ENCODE data around the gene ARSB.
"Not testable (repeated sequence)": the region's sequence is repeated elsewhere in the genome, so short reads cannot be mapped to it uniquely, and the experiment has no call there.

ARSB gene

DNA sequence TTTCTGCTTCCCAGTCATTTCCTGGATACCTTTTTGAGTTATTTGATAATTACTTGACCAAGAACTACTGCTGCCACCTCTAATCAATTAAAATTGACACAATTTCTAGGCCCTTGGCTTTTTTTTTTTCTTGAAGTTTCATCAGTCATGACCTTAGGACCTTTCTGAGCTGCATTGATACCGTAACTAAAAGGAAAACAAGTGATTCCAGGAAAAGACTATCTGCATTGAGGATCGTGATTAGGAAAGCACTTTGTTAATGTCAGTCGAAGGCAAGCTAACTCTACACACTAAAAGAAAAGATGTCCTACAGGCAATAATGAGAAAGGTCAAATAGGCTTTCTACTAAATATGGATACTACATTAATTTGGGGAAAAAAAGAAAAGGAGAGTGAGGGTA is 69.9 kb downstream of the ARSB start:
- TF ChIP-seq, protein P1, sequence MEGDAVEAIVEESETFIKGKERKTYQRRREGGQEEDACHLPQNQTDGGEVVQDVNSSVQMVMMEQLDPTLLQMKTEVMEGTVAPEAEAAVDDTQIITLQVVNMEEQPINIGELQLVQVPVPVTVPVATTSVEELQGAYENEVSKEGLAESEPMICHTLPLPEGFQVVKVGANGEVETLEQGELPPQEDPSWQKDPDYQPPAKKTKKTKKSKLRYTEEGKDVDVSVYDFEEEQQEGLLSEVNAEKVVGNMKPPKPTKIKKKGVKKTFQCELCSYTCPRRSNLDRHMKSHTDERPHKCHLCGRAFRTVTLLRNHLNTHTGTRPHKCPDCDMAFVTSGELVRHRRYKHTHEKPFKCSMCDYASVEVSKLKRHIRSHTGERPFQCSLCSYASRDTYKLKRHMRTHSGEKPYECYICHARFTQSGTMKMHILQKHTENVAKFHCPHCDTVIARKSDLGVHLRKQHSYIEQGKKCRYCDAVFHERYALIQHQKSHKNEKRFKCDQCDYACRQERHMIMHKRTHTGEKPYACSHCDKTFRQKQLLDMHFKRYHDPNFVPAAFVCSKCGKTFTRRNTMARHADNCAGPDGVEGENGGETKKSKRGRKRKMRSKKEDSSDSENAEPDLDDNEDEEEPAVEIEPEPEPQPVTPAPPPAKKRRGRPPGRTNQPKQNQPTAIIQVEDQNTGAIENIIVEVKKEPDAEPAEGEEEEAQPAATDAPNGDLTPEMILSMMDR (IDR thresholded peaks at IDR 0.05) = no peak
- no peak overlapping the region for H3K4me3 ChIP-seq

DNA sequence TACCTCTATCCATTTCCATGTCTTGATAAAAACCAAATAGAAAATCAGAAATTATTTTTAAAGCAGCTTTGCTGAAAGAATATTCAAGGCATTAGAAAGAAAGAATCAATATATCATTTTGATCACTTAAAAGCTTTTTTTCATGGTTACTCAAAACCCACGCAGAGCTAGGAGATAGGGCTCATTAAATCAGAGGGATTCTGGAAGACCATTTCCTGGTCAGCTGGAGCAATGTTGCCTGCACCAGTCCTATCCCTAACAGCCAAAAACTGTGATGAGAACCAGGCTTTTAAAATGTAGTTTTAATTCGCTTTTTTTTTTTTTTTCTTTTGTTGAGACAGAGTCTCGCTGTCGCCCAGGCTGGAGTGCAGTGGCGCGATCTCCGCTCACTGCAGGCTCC is 72.3 kb downstream of the ARSB start:
- no peak for DNase-seq (ENCODE audit: low spot score)
- H3K27ac ChIP-seq = no peak overlapping the region

More for the DNA sequence above, 69.9 kb downstream of the ARSB start:
- H3K27ac ChIP-seq = no peak overlapping the region
- no peak for DNase-seq (ENCODE audit: low spot score)

DNA sequence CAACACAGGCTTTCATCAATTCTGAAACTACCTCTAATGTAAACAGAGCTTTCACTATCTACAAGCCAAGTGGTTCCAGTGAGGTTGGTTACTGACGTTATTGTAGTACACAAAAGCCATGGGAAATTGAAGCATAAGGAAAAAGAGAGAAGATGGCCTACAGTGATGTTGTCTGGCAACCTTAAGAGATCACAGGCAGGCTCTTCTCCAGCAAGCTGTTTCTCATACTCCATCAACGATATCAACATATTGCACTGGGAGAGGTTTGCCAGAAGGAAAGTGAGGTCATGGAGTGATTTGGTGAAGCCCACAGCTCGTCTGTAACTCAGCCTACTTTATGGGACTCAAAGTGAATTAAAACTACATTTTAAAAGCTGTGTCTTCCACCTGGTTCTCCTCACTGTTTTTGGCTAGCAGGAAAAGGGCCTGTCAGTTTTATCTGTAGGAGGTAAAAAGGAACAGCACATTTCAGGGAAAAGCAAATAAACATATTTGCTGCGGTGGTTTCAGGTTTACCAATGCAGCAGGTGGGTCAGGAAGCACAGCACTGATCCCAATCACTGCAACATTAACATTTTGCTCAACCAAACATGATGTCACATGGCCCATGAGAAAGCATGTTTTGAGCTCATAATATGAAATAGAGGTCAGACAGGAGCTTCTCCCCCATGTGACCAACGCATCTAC is 72.9 kb downstream of the ARSB start:
- Histone ChIP-seq H3K4me3 (no peak overlapping the region), H3K27ac (no peak overlapping the region)
- DNase-seq (ENCODE audit: low spot score) = no peak
- TF ChIP-seq, protein P1 (IDR thresholded peaks at IDR 0.05) = no peak

More for the DNA sequence above, 72.3 kb downstream of the ARSB start:
- H3K4me3 ChIP-seq = no peak overlapping the region
- TF ChIP-seq, protein P1 (IDR thresholded peaks at IDR 0.05) = no peak

DNA sequence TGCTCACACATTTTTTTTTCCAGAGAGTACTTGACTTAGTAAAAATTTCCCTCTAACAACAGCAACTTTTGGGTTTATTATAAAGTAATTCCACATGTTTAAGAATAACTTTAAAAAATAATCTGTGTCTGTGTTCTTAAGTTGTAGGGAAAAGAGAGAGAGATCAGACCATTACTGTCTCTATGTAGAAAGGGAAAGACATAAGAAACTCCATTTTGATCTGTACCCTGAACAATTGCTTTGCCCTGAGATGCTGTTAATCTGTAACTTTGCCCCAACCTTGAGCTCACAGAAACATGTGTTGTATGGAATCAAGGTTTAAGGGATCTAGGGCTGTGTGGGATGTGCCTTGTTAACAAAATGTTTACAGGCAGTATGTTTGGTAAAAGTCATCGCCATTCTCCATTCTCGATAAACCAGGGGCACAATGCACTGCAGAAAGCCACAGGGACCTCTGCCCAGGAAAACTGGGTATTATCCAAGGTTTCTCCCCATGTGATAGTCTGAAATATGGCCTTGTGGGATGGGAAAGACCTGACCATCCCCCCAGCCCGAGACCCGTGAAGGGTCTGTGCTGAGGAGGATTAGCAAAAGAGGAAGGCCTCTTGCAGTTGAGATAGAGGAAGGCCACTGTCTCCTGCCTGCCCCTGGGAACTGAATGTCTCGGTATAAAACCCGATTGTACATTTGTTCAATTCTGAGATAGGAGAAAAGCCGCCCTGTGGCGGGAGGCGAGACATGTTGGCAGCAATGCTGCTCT is 75.7 kb downstream of the ARSB start:
- not testable (repeated sequence) for DNase-seq (ENCODE audit: low spot score); H3K4me3 ChIP-seq
- peak overlapping the region in 1 of 2 donors; percentile 17 for H3K27ac ChIP-seq

DNA sequence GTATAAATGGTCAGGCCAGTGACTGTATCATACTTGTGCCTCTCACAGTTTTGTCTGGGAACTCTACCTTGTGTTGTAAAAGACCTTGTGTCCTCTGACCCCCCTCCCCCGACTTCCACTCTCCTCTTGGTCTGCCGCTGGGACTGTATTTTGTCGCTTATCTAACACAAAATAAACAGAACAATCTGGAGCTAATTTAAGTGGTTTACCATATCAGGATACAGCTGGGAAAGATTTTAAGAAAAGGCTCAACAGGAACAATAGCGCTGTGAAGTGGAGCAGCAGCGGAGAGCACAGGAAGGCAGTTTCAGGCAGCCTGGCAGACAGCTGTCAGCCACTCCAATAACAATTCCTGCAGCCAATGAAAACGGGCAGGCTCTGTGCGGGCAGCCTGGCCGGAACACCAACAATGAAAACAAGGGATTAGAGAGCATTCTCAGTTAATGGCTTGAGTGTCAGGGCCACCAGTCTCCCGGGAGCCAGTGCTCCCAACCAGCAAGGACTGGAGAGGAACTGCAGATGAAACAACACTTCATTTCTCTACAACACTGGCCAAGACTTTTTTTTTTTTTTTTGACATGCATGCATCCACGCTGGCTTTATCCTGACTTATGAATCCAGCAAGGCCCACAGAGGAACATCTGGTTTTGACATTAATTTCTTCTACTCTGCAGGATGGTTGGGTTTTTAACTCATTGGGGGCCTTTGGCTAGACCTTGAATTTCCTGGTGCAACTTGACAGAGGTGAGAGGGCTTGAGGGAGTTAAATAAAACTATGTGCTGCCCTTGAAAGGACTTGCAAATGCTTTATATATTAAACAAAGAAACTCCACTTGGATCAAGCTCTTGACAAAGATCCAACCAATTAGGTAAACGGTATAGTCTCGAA is 76.7 kb downstream of the ARSB start:
- Histone ChIP-seq H3K27ac (peak overlapping the region; percentile 64 to 86), H3K4me3 (peak overlapping the region; percentile 52)
- no peak for DNase-seq (ENCODE audit: low spot score)
- TF ChIP-seq, protein P1 (IDR thresholded peaks at IDR 0.05) = no peak

DNA sequence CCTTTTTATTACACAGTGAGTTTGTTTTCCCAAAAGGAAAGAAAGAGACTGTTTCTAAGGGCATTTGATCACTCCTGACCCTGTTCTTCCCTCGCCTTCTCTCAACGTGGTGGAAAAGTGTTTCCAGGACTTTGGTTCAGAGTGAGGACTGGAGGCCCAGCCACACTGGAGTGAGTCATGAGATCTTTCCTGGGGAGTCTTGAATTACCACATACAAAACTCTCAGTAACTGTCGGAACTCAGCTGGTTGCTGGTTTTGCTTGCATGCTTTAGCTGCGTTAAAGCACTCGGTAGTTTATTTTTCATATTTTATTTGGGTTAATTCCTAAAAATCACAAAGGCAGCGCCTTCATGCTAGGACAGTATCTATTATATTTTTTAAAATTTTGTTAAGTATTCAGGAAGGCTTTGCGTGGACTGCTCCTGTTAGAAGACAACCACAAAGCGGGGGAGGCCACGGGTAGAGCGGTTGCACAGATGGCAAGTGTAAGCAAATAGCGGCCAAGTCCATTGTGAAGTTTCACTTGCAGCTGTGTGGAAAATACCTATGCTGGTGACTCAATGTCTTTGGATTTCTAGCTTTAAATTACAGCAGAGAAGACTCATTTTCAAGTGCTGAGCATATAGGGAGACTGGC is 77.7 kb downstream of the ARSB start:
- H3K27ac ChIP-seq = peak overlapping the region; percentile 64 to 86
- TF ChIP-seq, protein P1 (IDR thresholded peaks at IDR 0.05) = no peak
- no peak for DNase-seq (ENCODE audit: low spot score)
- H3K4me3 ChIP-seq = peak overlapping the region; percentile 52
